ENCODE data around the gene MYZAP. TPM values are rescaled to one million over a fixed set of nuclear protein-coding genes. Genes with fewer than 3 reads are reported as not detected.

The MYZAP gene
- total RNA-seq, 1 donor from 2014 or later = 934 TPM

- H3K4me3 ChIP-seq = no peak overlapping the region
- H3K36me3 ChIP-seq = no peaks in the 10 kb centered on the region
- H3K27ac ChIP-seq (replicated peaks) = peak overlapping the region; percentile 75
- no peak for TF ChIP-seq CTCF (IDR thresholded peaks at IDR 0.05; ENCODE audit: borderline replicate concordance)
- no peak for DNase-seq
- H3K9me3 ChIP-seq (replicated peaks) = no peaks in the 10 kb centered on the region
- H3K27me3 ChIP-seq (ENCODE audit: low read depth) = no peaks in the 10 kb centered on the region
- intact Hi-C loops (cut with micrococcal nuclease) = no loop called here
- peaks cover 30% of the 10 kb centered on the region for H3K4me1 ChIP-seq
These were observed 23.4 kb upstream of the MYZAP start for GRCh38 chr15:57568299-57568698.

- no peak for TF ChIP-seq CTCF (IDR thresholded peaks at IDR 0.05; ENCODE audit: borderline replicate concordance)
- no peaks in the 10 kb centered on the region for H3K27me3 ChIP-seq (ENCODE audit: low read depth)
- H3K27ac ChIP-seq (replicated peaks) = no peak overlapping the region
- H3K4me1 ChIP-seq = peaks cover 25% of the 10 kb centered on the region
- intact Hi-C loops (cut with micrococcal nuclease) = no loop called here
- no peaks in the 10 kb centered on the region for H3K9me3 ChIP-seq (replicated peaks)
- H3K4me3 ChIP-seq = no peak overlapping the region
- H3K36me3 ChIP-seq = no peaks in the 10 kb centered on the region
- DNase-seq = no peak
These were observed 21.4 kb upstream of the MYZAP start for GRCh38 chr15:57570340-57570739.

- H3K4me3 ChIP-seq = no peak overlapping the region
- no peak overlapping the region for H3K27ac ChIP-seq (replicated peaks)
- intact Hi-C loops (cut with micrococcal nuclease) = no loop called here
- no peaks in the 10 kb centered on the region for H3K27me3 ChIP-seq (ENCODE audit: low read depth)
- peaks cover 18% of the 10 kb centered on the region for H3K4me1 ChIP-seq
- no peak for TF ChIP-seq CTCF (IDR thresholded peaks at IDR 0.05; ENCODE audit: borderline replicate concordance)
- no peaks in the 10 kb centered on the region for H3K36me3 ChIP-seq
- DNase-seq = no peak
- H3K9me3 ChIP-seq (replicated peaks) = no peaks in the 10 kb centered on the region
These were observed 20.7 kb upstream of the MYZAP start for GRCh38 chr15:57570994-57571393.

GRCh38 chr15:57571725-57572124, 20.0 kb upstream of the MYZAP start:
- Histone ChIP-seq H3K27me3 (ENCODE audit: low read depth) (no peaks in the 10 kb centered on the region), H3K27ac (replicated peaks) (no peak overlapping the region), H3K4me1 (peaks cover 15% of the 10 kb centered on the region), H3K36me3 (no peaks in the 10 kb centered on the region), H3K9me3 (replicated peaks) (no peaks in the 10 kb centered on the region), H3K4me3 (no peak overlapping the region)
- no peak for TF ChIP-seq CTCF (IDR thresholded peaks at IDR 0.05; ENCODE audit: borderline replicate concordance)
- DNase-seq = no peak
- intact Hi-C loops (cut with micrococcal nuclease) = no loop called here

GRCh38 chr15:57572468-57572867, 19.2 kb upstream of the MYZAP start:
- intact Hi-C loops (cut with micrococcal nuclease) = no loop called here
- Histone ChIP-seq H3K4me3 (no peak overlapping the region), H3K9me3 (replicated peaks) (no peaks in the 10 kb centered on the region), H3K27ac (replicated peaks) (no peak overlapping the region), H3K4me1 (peaks cover 9% of the 10 kb centered on the region), H3K27me3 (ENCODE audit: low read depth) (no peaks in the 10 kb centered on the region), H3K36me3 (no peaks in the 10 kb centered on the region)
- TF ChIP-seq CTCF (IDR thresholded peaks at IDR 0.05; ENCODE audit: borderline replicate concordance) = no peak
- DNase-seq = no peak

- intact Hi-C loops (cut with micrococcal nuclease) = no loop called here
- H3K9me3 ChIP-seq (replicated peaks) = no peaks in the 10 kb centered on the region
- no peak overlapping the region for H3K4me3 ChIP-seq
These were observed 18.6 kb upstream of the MYZAP start for GRCh38 chr15:57573151-57573550.

More at GRCh38 chr15:57573151-57573550, 18.6 kb upstream of the MYZAP start:
- no peak for TF ChIP-seq CTCF (IDR thresholded peaks at IDR 0.05; ENCODE audit: borderline replicate concordance)
- Histone ChIP-seq H3K27ac (replicated peaks) (no peak overlapping the region), H3K36me3 (no peaks in the 10 kb centered on the region), H3K4me1 (peaks cover 6% of the 10 kb centered on the region), H3K27me3 (ENCODE audit: low read depth) (no peaks in the 10 kb centered on the region)
- no peak for DNase-seq
